Activated naive CD4-positive, alpha-beta T cell treated with anti-CD3 and anti-CD28 coated beads, Interleukin-2, amount 10 ng/mL, durations not matched to agents 7 days and 5 days (primary cell): Measurements from ENCODE around the gene KCNC3.
"Not testable (repeated sequence)": the region's sequence is repeated elsewhere in the genome, so short reads cannot be mapped to it uniquely, and the experiment has no call there.

Source experiments
- CTCF ChIA-PET: fragments of 350-600 bp; sonication (Branson Sonifier 250); formaldehyde crosslinking; loops from one replicate; lab custom pipeline; 2021; ENCODE audit warnings: antibody characterized with exemption; lab: Charles Lee
- DNase-seq: peaks from one replicate; pipeline ENCODE4 v3.0.0-alpha.2; 2020
- H3K27ac Mint-ChIP-seq: one replicate; pipeline ENCODE4 v1.8.0; 2021; ENCODE audit warnings: mild to moderate bottlenecking, moderate library complexity, mixed read lengths
- H3K27me3 Mint-ChIP-seq: one replicate; pipeline ENCODE4 v1.8.0; 2021; ENCODE audit warnings: mild to moderate bottlenecking, mixed read lengths
- H3K36me3 Mint-ChIP-seq: one replicate; pipeline ENCODE4 v1.8.0; 2021; ENCODE audit warnings: mixed read lengths
- H3K4me1 Mint-ChIP-seq: one replicate; pipeline ENCODE4 v1.8.0; 2021; ENCODE audit warnings: mixed read lengths
- H3K4me3 Mint-ChIP-seq: one replicate; pipeline ENCODE4 v1.8.0; 2021; ENCODE audit warnings: mild to moderate bottlenecking, moderate library complexity, mixed read lengths
- H3K9me3 Mint-ChIP-seq: one replicate; pipeline ENCODE4 v1.8.0; 2021; ENCODE audit warnings: mixed read lengths

KCNC3 gene

DNA sequence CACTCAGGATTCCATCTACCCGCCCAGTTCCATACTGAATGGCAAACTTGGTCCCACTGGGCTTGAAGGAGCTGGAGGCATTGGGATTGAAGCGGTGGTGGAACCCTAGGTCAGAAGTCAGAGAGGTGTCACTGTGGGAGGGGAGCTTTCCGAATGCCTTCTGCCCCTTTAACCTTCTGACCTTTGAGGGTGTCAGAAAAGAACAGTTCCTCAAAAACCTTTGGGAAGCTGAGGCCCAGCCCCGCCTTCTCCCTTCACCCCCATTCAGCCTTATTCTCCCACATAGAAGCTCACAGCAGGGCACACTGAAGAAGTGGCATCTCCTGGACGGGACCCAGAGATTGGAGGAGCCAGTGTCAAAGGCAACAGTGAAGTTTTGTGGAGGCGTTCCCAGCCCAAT, 7.9 kb upstream of the KCNC3 start:
- Mint-ChIP-seq H3K27me3 (peaks cover 27% of the 10 kb centered on the region), H3K4me1 (peaks cover 36% of the 10 kb centered on the region)
- DNase-seq, H3K4me3 Mint-ChIP-seq, H3K27ac Mint-ChIP-seq, H3K36me3 Mint-ChIP-seq, H3K9me3 Mint-ChIP-seq: not testable (repeated sequence)
- CTCF ChIA-PET, result interaction anchor here (1.3 kb wide), 1 partner anchor 8 kb away, joined by 3 read pairs; the partner anchor contains the start of gene KCNC3

GRCh38 chr19:50334741-50335421, 5.7 kb upstream of the KCNC3 start:
- CTCF ChIA-PET, result interaction anchor here (1.5 to 2.7 kb wide), 2 partner anchors 22 to 23 kb away, joined by 5 to 9 read pairs; no protein-coding TSS in a partner anchor
- no peak for DNase-seq
- H3K4me1 Mint-ChIP-seq, result peaks cover 56% of the 10 kb centered on the region
- no peak overlapping the region for H3K4me3 Mint-ChIP-seq
- peaks cover 48% of the 10 kb centered on the region for H3K27me3 Mint-ChIP-seq
- H3K36me3 Mint-ChIP-seq, result peaks cover 7% of the 10 kb centered on the region
- peaks cover 5% of the 10 kb centered on the region for H3K9me3 Mint-ChIP-seq
- peak overlapping the region; percentile 14 for H3K27ac Mint-ChIP-seq

DNA sequence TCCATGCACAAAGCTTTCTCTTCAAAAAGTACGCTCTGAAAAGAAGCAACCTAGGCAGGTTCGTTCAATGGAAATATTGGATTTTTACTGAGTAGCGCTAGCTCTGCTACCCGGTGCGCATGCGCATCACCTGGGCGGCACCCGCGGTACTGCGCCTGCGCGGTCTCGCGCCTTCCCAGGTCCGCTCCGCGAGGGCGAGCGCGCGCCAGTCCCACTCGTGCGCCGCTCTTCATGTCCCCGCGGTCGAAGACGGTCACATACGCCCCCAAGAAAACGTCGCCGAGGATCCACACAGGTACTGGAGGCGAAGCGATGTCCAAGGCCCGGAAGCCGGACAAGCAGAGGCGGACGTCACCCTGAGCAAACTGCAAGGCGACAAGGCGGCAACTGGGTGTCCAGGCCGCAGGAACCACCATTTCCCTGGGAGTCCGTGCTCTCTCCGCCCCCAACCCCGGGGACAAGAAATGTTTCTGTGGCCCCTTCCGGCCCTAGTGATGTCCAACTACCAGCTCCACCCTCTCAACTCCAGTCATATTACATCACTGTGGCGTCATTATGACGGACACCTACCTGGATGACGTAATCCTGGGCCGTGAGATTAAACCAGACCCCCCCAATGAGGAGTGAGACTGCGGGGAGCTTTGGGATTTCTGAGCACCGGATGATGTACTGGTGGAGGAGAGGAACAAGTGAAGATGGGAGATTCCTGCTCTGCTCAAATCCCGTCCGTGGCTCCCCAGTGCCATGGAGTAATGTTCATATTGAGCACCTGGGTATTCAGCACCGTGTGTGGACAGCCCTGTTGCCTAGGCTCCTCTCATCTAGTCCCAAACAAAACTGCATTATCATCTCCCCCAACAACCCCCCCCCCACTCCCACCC, 4.8 kb upstream of the KCNC3 start:
- H3K27me3 Mint-ChIP-seq, result peaks cover 57% of the 10 kb centered on the region
- CTCF ChIA-PET, result interaction anchor here (0.6 to 2.7 kb wide), 2 partner anchors 24 to 32 kb away, joined by 3 to 9 read pairs; no protein-coding TSS in a partner anchor
- H3K9me3 Mint-ChIP-seq, result peaks cover 11% of the 10 kb centered on the region
- peak overlapping the region; percentile 94 for H3K27ac Mint-ChIP-seq
- peak; percentile 85 for DNase-seq
- H3K36me3 Mint-ChIP-seq, result peaks cover 12% of the 10 kb centered on the region
- peaks cover 65% of the 10 kb centered on the region for H3K4me1 Mint-ChIP-seq
- H3K4me3 Mint-ChIP-seq, result peak overlapping the region; percentile 80

DNA sequence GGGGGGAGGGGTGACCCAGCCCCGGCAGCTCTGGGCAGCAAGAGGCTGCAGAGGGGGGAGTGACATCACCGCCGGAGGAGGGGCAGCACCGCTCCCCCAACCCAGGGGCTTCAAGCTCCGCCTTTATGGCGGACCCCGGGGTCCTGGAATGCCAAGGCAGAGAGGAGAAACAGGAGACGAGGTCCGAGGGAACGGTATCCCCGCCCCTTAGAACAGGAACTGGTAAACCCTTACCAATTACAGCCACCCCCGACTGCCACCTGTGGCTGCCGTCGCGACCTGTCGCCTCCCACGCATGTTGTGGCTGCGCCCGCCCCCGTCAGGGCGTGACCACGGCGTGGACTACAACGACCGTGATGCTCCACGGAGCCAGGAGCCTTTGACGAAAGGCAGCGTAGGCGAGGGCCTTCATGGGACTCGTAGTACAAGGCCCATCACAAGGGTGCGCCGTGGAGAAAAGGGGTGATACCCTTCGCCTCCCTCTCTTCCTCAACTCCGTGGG, 4.1 kb upstream of the KCNC3 start:
- H3K36me3 Mint-ChIP-seq, result peaks cover 12% of the 10 kb centered on the region
- peaks cover 63% of the 10 kb centered on the region for H3K27me3 Mint-ChIP-seq
- H3K9me3 Mint-ChIP-seq, result peaks cover 11% of the 10 kb centered on the region
- CTCF ChIA-PET, result interaction anchor here (0.6 to 2.7 kb wide), 2 partner anchors 24 to 33 kb away, joined by 3 to 9 read pairs; no protein-coding TSS in a partner anchor
- peaks cover 66% of the 10 kb centered on the region for H3K4me1 Mint-ChIP-seq
- H3K4me3 Mint-ChIP-seq, result peak overlapping the region; percentile 80
- peak; percentile 94 for DNase-seq
- H3K27ac Mint-ChIP-seq, result peak overlapping the region; percentile 94

GRCh38 chr19:50332244-50333038, 3.3 kb upstream of the KCNC3 start:
- H3K36me3 Mint-ChIP-seq, result peaks cover 14% of the 10 kb centered on the region
- DNase-seq, result no peak
- H3K27me3 Mint-ChIP-seq, result peaks cover 70% of the 10 kb centered on the region
- peaks cover 11% of the 10 kb centered on the region for H3K9me3 Mint-ChIP-seq
- peak overlapping the region; percentile 87 for H3K27ac Mint-ChIP-seq
- peak overlapping the region; percentile 80 for H3K4me3 Mint-ChIP-seq
- H3K4me1 Mint-ChIP-seq, result peaks cover 70% of the 10 kb centered on the region
- CTCF ChIA-PET, result interaction anchor here (2.7 kb wide), 1 partner anchor 25 kb away, joined by 9 read pairs; no protein-coding TSS in a partner anchor

- CTCF ChIA-PET, result interaction anchor here (2.7 kb wide), 1 partner anchor 26 kb away, joined by 9 read pairs; no protein-coding TSS in a partner anchor
- no peak for DNase-seq
- Mint-ChIP-seq H3K27me3 (peaks cover 75% of the 10 kb centered on the region), H3K4me1 (peaks cover 75% of the 10 kb centered on the region), H3K9me3 (peaks cover 11% of the 10 kb centered on the region), H3K27ac (peak overlapping the region; percentile 87), H3K36me3 (peaks cover 20% of the 10 kb centered on the region), H3K4me3 (peak overlapping the region; percentile 80)
These were observed 2.7 kb upstream of the KCNC3 start for GRCh38 chr19:50331994-50332243.

DNA sequence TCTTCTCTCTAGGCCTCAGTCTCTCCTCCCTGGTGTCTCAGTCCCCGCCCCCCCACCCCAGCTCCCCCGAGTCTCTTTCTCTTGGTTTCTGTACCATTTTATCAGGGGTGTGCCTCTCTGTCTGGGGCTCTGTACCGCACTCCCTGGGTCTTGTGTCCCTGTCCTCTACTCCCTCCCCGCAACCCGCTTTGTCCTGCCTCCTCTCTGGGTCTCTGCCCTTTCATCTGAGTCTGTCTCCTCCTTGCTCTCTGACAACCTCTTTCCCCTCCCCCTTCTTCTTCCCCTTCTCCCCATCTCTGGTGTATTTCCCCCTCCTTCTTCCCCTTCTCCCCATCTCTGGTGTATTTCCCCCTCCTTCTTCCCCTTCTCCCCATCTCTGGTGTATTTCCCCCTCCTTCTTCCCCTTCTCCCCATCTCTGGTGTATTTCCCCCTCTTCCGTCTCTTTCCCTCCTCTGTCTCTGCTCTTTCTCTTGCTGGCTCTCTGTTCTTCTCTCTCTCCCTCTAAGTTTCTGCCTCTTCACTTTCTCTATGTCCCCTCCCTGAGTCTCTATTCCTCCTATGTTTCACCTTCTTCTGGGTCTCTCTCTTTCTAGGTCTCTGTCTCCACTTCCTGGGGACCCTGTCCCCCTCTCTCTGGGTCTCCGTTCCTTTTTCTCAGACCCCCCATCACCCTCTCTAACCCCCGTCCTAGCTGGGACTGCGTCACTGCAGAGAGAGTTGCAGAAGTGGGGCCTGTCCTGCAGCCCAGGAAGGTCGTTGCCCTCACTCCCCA, 2.2 kb upstream of the KCNC3 start:
- Mint-ChIP-seq H3K4me1 (peaks cover 81% of the 10 kb centered on the region), H3K4me3 (peak overlapping the region; percentile 80), H3K27ac (peak overlapping the region; percentile 87), H3K27me3 (peaks cover 80% of the 10 kb centered on the region), H3K36me3 (peaks cover 20% of the 10 kb centered on the region), H3K9me3 (peaks cover 11% of the 10 kb centered on the region)
- DNase-seq, result peak; percentile 42
- CTCF ChIA-PET, result no interaction called here

DNA sequence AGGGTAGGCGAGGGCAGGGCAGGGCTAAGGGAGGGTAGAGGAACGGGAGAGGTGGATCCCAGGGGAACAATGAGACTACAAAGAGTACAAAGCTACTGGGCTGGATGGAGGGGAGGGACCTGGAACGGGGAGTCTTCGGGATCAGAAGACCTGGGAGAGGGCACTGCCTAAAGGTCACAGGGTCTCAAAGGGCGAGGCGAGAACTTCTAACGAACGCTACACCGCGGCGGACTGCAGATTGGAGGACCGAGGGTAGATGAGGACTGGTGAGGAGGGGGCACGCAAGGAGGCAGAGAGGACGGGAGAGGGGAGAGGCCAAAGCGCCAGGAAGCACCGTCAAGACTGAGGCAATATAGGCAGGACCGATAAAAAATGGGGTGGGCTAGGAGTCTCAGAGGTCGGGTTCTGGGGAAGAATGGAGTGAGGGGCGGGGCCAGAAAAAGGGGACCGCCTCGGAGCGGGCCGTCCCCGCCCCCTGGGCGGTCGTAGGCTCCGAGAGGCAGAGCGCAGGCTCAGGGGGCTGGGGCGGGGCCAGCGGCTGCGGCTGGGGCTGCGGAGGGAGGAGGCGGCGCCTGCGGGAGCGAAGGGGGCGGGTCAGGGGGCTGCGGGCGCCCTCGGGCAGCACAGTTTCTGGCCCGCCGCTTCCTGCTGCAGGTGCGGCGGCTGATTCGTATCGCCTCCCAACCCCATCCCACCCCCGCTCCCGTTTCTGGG, 1.3 kb upstream of the KCNC3 start:
- Mint-ChIP-seq H3K4me1 (peaks cover 80% of the 10 kb centered on the region), H3K4me3 (peak overlapping the region; percentile 81), H3K36me3 (peaks cover 20% of the 10 kb centered on the region), H3K9me3 (peaks cover 11% of the 10 kb centered on the region), H3K27ac (peak overlapping the region; percentile 98), H3K27me3 (peaks cover 89% of the 10 kb centered on the region)
- CTCF ChIA-PET, result no interaction called here
- DNase-seq, result peak; percentile 91

DNA sequence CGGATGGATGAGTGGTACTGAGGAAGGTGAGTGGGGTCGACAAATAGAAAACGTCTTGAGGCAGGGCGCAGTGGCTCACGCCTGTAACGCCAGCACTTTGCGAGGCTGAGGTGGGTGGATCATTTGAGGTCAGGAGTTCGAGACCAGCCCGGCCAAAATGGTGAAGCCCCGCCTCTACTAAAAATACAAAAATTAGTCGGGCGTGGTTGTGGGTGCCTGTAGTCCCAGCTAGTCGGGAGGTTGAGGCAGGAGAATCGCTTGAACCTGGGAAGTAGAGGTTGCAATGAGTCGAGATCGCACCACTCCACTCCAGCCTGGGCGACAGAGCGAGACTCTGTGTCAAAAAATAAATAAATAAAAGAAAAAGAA, 733 bp upstream of the KCNC3 start:
- H3K4me3 Mint-ChIP-seq, result peak overlapping the region; percentile 81
- H3K4me1 Mint-ChIP-seq, result peaks cover 75% of the 10 kb centered on the region
- CTCF ChIA-PET, result interaction anchor here (1.1 kb wide), 1 partner anchor 75 kb away, joined by 5 read pairs; no protein-coding TSS in a partner anchor
- not testable (repeated sequence) for DNase-seq
- H3K9me3 Mint-ChIP-seq, result peaks cover 11% of the 10 kb centered on the region
- H3K27me3 Mint-ChIP-seq, result peaks cover 88% of the 10 kb centered on the region
- peaks cover 20% of the 10 kb centered on the region for H3K36me3 Mint-ChIP-seq
- H3K27ac Mint-ChIP-seq, result peak overlapping the region; percentile 98

DNA sequence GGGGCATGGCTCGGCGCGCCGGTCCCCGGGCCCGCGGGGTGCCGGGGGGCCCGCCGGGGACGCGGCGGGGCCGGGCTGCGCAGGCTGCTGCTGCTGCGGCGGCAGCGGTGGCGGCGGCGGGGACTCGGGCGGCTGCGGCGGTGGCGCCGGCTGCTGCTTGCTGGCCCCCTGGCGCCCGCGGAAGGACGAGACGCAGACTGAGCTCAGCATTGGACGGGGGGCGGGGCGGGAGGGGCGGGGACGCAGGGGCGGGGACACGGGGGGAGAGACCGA, 368 bp downstream of the KCNC3 start:
- Mint-ChIP-seq H3K4me1 (peaks cover 71% of the 10 kb centered on the region), H3K27me3 (peaks cover 89% of the 10 kb centered on the region), H3K9me3 (peaks cover 8% of the 10 kb centered on the region), H3K36me3 (peaks cover 20% of the 10 kb centered on the region), H3K27ac (no peak overlapping the region), H3K4me3 (peak overlapping the region; percentile 81)
- DNase-seq, result no peak
- CTCF ChIA-PET, result interaction anchor here (0.6 to 1.4 kb wide), 5 partner anchors 9 to 74 kb away, joined by 3 to 5 read pairs (median 3); no protein-coding TSS in a partner anchor

DNA sequence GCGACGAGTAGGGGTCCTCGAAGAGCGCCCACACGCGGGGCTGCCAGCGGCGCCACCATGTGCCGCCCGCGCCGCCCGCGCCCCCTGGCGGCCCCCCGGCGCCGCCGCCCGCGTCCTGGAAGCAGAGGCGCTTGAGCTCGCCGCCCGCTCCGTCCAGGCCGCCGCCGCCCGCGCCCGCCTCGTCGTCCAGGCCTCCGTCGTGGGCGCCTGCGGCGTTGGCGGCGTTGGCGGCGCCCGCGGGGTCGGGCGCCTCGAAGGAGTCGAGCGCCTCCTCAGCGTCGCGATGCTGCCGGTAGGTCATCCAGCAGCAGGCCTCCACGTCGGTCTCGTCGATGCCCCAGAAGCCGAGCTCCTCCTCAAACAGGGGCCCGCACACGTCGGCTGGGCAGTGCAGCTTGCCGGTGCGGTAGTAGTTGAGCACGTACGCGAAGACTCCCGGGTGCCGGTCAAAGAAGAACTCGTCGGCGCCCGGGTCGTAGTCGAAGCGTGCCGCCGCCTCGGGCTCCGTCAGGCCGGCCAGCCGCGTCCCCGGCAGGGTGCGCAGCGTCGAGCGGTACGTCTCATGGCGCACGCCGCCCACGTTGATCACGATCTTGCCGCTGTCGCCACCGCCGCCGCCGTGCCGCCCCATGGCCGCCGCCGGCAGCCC, 829 bp downstream of the KCNC3 start:
- Mint-ChIP-seq H3K9me3 (peaks cover 8% of the 10 kb centered on the region), H3K27me3 (peaks cover 85% of the 10 kb centered on the region), H3K36me3 (peaks cover 20% of the 10 kb centered on the region), H3K4me3 (no peak overlapping the region), H3K4me1 (peaks cover 66% of the 10 kb centered on the region), H3K27ac (no peak overlapping the region)
- no peak for DNase-seq
- CTCF ChIA-PET, result interaction anchor here (0.7 to 1.4 kb wide), 4 partner anchors 10 to 92 kb away, joined by 3 to 4 read pairs (median 4); no protein-coding TSS in a partner anchor
